ENCODE data around the gene CCDC174.

- TF ChIP-seq CTCF (IDR thresholded peaks at IDR 0.05) = no peak
- no peak for TF ChIP-seq POLR2AphosphoS5 (IDR thresholded peaks at IDR 0.05)
- TF ChIP-seq POLR2A (IDR thresholded peaks at IDR 0.05) = no peak
- TF ChIP-seq EP300 (IDR thresholded peaks at IDR 0.05) = no peak
Measured at GRCh38 chr3:14701676-14702075, 50.1 kb downstream of the CCDC174 start.
